Measurements from ENCODE around the gene WDR70.

The WDR70 gene

DNA sequence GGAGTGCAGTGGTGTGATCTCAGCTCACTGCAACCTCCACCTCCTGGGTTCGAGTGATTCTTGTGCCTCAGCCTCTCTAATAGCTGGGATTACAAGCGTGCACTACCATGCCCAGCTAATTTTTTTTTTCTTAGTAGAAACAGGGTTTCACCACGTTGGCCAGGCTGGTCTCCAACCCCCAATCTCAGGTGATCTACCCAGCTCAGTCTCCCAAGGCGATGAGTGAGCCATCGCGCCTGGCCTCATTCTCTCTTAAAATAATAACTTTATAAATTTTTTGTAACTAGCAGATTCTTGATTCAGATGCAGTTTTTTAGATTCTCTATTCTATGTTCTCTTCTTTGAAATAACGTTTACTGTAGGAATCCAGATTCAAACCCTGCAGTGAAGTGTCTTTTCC is 333.6 kb downstream of the WDR70 start:
- no peak overlapping the region for H3K4me3 ChIP-seq (ENCODE audit: low read depth, low read length)
- no peak for DNase-seq (ENCODE audit: low read depth)
- in situ Hi-C loops (cut with HindIII; ENCODE audit: low sequenced_read_pairs), result no loop called here
- TF ChIP-seq, protein P1, sequence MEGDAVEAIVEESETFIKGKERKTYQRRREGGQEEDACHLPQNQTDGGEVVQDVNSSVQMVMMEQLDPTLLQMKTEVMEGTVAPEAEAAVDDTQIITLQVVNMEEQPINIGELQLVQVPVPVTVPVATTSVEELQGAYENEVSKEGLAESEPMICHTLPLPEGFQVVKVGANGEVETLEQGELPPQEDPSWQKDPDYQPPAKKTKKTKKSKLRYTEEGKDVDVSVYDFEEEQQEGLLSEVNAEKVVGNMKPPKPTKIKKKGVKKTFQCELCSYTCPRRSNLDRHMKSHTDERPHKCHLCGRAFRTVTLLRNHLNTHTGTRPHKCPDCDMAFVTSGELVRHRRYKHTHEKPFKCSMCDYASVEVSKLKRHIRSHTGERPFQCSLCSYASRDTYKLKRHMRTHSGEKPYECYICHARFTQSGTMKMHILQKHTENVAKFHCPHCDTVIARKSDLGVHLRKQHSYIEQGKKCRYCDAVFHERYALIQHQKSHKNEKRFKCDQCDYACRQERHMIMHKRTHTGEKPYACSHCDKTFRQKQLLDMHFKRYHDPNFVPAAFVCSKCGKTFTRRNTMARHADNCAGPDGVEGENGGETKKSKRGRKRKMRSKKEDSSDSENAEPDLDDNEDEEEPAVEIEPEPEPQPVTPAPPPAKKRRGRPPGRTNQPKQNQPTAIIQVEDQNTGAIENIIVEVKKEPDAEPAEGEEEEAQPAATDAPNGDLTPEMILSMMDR (IDR thresholded peaks at IDR 0.05; ENCODE audit: low read depth, low read length, missing control alignments), result no peak

GRCh38 chr5:37714756-37715155 is 335.6 kb downstream of the WDR70 start:
- DNase-seq (ENCODE audit: low read depth), result no peak
- in situ Hi-C loops (cut with HindIII; ENCODE audit: low sequenced_read_pairs), result no loop called here
- no peak overlapping the region for H3K4me3 ChIP-seq (ENCODE audit: low read depth, low read length)
- TF ChIP-seq, protein P1 (IDR thresholded peaks at IDR 0.05; ENCODE audit: low read depth, low read length, missing control alignments), result no peak

GRCh38 chr5:37715361-37715760 is 336.2 kb downstream of the WDR70 start:
- in situ Hi-C loops (cut with HindIII; ENCODE audit: low sequenced_read_pairs), result no loop called here
- TF ChIP-seq, protein P1 (IDR thresholded peaks at IDR 0.05; ENCODE audit: low read depth, low read length, missing control alignments), result no peak
- no peak for DNase-seq (ENCODE audit: low read depth)
- no peak overlapping the region for H3K4me3 ChIP-seq (ENCODE audit: low read depth, low read length)

- in situ Hi-C loops (cut with HindIII; ENCODE audit: low sequenced_read_pairs), result no loop called here
- DNase-seq (ENCODE audit: low read depth), result no peak
- TF ChIP-seq, protein P1 (IDR thresholded peaks at IDR 0.05; ENCODE audit: low read depth, low read length, missing control alignments), result no peak
- H3K4me3 ChIP-seq (ENCODE audit: low read depth, low read length), result no peak overlapping the region
Observed at GRCh38 chr5:37715992-37716391, 336.9 kb downstream of the WDR70 start.

DNA sequence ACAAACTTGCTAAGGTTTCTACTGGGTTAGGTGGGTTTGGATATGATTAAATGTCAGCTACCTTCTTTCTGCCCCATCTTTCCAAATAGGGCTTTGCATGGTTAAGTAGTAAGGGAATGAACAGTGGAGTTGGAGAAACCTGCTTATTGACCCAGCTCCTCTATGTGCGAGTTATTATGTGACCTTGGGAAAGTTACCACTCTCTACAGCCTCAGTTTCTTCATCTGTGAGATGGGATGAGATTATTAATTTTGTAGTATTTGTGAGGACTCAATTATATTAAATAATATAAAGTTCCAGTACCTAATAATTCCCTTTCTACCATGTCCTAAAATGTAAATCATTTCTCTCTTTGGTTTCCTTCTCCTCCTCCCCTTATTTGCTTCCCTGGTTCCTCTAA is 337.3 kb downstream of the WDR70 start:
- no peak for DNase-seq (ENCODE audit: low read depth)
- TF ChIP-seq, protein P1 (IDR thresholded peaks at IDR 0.05; ENCODE audit: low read depth, low read length, missing control alignments), result no peak
- in situ Hi-C loops (cut with HindIII; ENCODE audit: low sequenced_read_pairs), result no loop called here
- no peak overlapping the region for H3K4me3 ChIP-seq (ENCODE audit: low read depth, low read length)

DNA sequence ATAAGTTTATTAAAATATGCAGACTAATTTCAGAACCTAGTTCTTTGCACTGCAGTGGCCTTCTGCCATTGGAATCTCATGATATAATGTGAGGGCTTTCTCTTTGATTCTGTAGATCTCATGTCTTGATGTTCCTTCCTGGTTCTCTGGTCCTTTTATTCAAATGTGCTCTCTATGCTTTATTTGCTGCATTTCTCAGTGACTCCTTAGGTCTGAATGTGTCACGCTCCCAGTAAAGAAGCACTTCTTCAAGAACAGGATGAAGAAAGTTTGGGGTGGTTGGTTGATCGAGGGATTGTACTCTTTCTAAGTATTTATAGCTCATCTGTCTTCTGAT is 338.1 kb downstream of the WDR70 start:
- TF ChIP-seq, protein P1 (IDR thresholded peaks at IDR 0.05; ENCODE audit: low read depth, low read length, missing control alignments), result no peak
- H3K4me3 ChIP-seq (ENCODE audit: low read depth, low read length), result no peak overlapping the region
- in situ Hi-C loops (cut with HindIII; ENCODE audit: low sequenced_read_pairs), result no loop called here
- DNase-seq (ENCODE audit: low read depth), result no peak
